Natural killer cell (primary cell): Measurements from ENCODE around the gene DYNC1LI1. TPM values are rescaled to one million over a fixed set of nuclear protein-coding genes. Genes with fewer than 3 reads are reported as not detected.
"Not testable (repeated sequence)": the region's sequence is repeated elsewhere in the genome, so short reads cannot be mapped to it uniquely, and the experiment has no call there.

Experiments used
- ATAC-seq, 3 donors: fragments of 150-1000 bp in 2 of 3; fragments of 200-7000 bp in 1 of 3; cut with Tn5 transposase; 1 replicate in 1 of 3; 2 replicates in 2 of 3; pipeline ENCODE4 v1.10.0; 2021; ENCODE audit warnings: mild to moderate bottlenecking in 2 of 3, moderate library complexity in 2 of 3
- DNase-seq, 2 donors: peaks; one replicate each; pipeline versions ENCODE4 v3.0.0 to v3.0.0-alpha.2; 2013 to 2021; ENCODE audit warnings: mixed read lengths in 1 of 2
- H3K27ac ChIP-seq: one replicate; pipeline ENCODE4 v1.5.1; 2013; ENCODE audit warnings: mild to moderate bottlenecking, low read length
- H3K27me3 ChIP-seq: one replicate; pipeline ENCODE4 v1.6.1; 2013; ENCODE audit warnings: low read length; ENCODE audit not compliant: control insufficient read depth, insufficient read depth
- H3K36me3 ChIP-seq: one replicate; pipeline ENCODE4 v1.6.1; 2013; ENCODE audit warnings: low read length; ENCODE audit not compliant: control insufficient read depth, insufficient read depth
- H3K4me1 ChIP-seq: one replicate; pipeline ENCODE4 v1.6.1; 2013; ENCODE audit warnings: low read length; ENCODE audit not compliant: control insufficient read depth, insufficient read depth
- H3K4me3 ChIP-seq: one replicate; pipeline ENCODE4 v1.5.1; 2013; ENCODE audit warnings: low read length
- H3K9me3 ChIP-seq: one replicate; pipeline ENCODE4 v1.6.1; 2013; ENCODE audit warnings: low read length; ENCODE audit not compliant: control insufficient read depth, insufficient read depth
- H3K27ac Mint-ChIP-seq, 2 donors: one replicate each; pipeline ENCODE4 v1.8.0; 2022; ENCODE audit warnings: mild to moderate bottlenecking in 2 of 2, mixed read lengths in 2 of 2, moderate library complexity in 1 of 2
- H3K27me3 Mint-ChIP-seq, 2 donors: one replicate each; pipeline ENCODE4 v1.8.0; 2022; ENCODE audit warnings: low read depth in 2 of 2, mixed read lengths in 2 of 2
- H3K36me3 Mint-ChIP-seq: one replicate; pipeline ENCODE4 v1.8.0; 2022; ENCODE audit warnings: mixed read lengths
- H3K4me1 Mint-ChIP-seq, 2 donors: one replicate each; pipeline ENCODE4 v1.8.0; 2022; ENCODE audit warnings: mixed read lengths in 2 of 2
- H3K4me3 Mint-ChIP-seq: one replicate; pipeline ENCODE4 v1.8.0; 2022; ENCODE audit warnings: mild to moderate bottlenecking, moderate library complexity, mixed read lengths
- H3K9me3 Mint-ChIP-seq, 2 donors: one replicate each; pipeline ENCODE4 v1.8.0; 2022; ENCODE audit warnings: mixed read lengths in 2 of 2
- CTCF ChIP-seq: fragments of 200-600 bp; IDR thresholded peaks from one replicate; pipeline ENCODE4 v1.8.0; 2022; ENCODE audit warnings: antibody characterized with exemption
- WGBS: methylation state at CpG from one replicate; pipeline ENCODE4 v1.1.7; 2013; ENCODE audit warnings: missing lambda C conversion rate; ENCODE audit not compliant: insufficient coverage; 5-methylcytosine and 5-hydroxymethylcytosine counted together
- intact Hi-C: fragments of 100-400 bp; cut with micrococcal nuclease; formaldehyde crosslinking; loops from one replicate; pipeline ENCODE4 v1.14.2; 2022
- total RNA-seq, 4 donors: library from RNA; stranded (reverse); fragments of 120-200 nt in 1 of 4; gene quantifications; one replicate each; pipeline versions ENCODE4 v1.2.3 to v1.2.4, GENCODE V29; 2013 to 2022

DYNC1LI1 gene
- total RNA-seq, 3 donors from 2014 or later (not counting 1 experiment from before 2014, with no cell fraction given), result 35.9 to 49.2 (median 39.9) TPM

GRCh38 chr3:32525720-32526119 is 44.9 kb downstream of the DYNC1LI1 start:
- Mint-ChIP-seq H3K4me1 (no peaks in the 10 kb centered on the region), H3K36me3 (no peaks in the 10 kb centered on the region), H3K27ac (no peak overlapping the region), H3K4me3 (no peak overlapping the region), H3K27me3 (no peaks in the 10 kb centered on the region), H3K9me3 (no peaks in the 10 kb centered on the region)
- ATAC-seq (no peak), DNase-seq (no peak)
- no peak for TF ChIP-seq CTCF
- peaks cover 45% of the 10 kb centered on the region for H3K36me3 ChIP-seq
- no peak overlapping the region for H3K27ac ChIP-seq
- no peaks in the 10 kb centered on the region for H3K4me1 ChIP-seq
- H3K9me3 ChIP-seq, result no peaks in the 10 kb centered on the region
- intact Hi-C loops, result no loop called here
- no peaks in the 10 kb centered on the region for H3K27me3 ChIP-seq
- no peak overlapping the region for H3K4me3 ChIP-seq

GRCh38 chr3:32522682-32523081 is 48.0 kb downstream of the DYNC1LI1 start:
- intact Hi-C loops, result no loop called here
- ATAC-seq (no peak), DNase-seq (no peak)
- WGBS, result 96% methylated on average over 7 of the region's 7 CpGs
- H3K27me3 ChIP-seq, result no peaks in the 10 kb centered on the region
- Mint-ChIP-seq H3K4me3 (no peak overlapping the region), H3K9me3 (no peaks in the 10 kb centered on the region), H3K27ac (no peak overlapping the region), H3K36me3 (no peaks in the 10 kb centered on the region), H3K4me1 (no peaks in the 10 kb centered on the region), H3K27me3 (no peaks in the 10 kb centered on the region)
- TF ChIP-seq CTCF, result no peak
- no peak overlapping the region for H3K27ac ChIP-seq
- H3K36me3 ChIP-seq, result peaks cover 24% of the 10 kb centered on the region
- H3K4me3 ChIP-seq, result no peak overlapping the region
- no peaks in the 10 kb centered on the region for H3K4me1 ChIP-seq
- H3K9me3 ChIP-seq, result no peaks in the 10 kb centered on the region

GRCh38 chr3:32518921-32519320 is 51.7 kb downstream of the DYNC1LI1 start:
- H3K4me1 Mint-ChIP-seq, H3K36me3 Mint-ChIP-seq, ATAC-seq, H3K27ac Mint-ChIP-seq, intact Hi-C loops, H3K36me3 ChIP-seq, H3K27me3 Mint-ChIP-seq, H3K4me1 ChIP-seq, H3K27ac ChIP-seq, DNase-seq, H3K9me3 Mint-ChIP-seq, H3K9me3 ChIP-seq, H3K4me3 ChIP-seq, H3K4me3 Mint-ChIP-seq, H3K27me3 ChIP-seq: not testable (repeated sequence)
- WGBS, result 96% methylated on average over 4 of the region's 5 CpGs

GRCh38 chr3:32516751-32517150 is 53.9 kb downstream of the DYNC1LI1 start:
- H3K4me1 Mint-ChIP-seq, DNase-seq, H3K27me3 ChIP-seq, H3K36me3 Mint-ChIP-seq, H3K36me3 ChIP-seq, intact Hi-C loops, H3K9me3 ChIP-seq, H3K4me1 ChIP-seq, ATAC-seq, H3K27me3 Mint-ChIP-seq, H3K9me3 Mint-ChIP-seq: not testable (repeated sequence)
- peak overlapping the region; percentile 18 for H3K4me3 ChIP-seq
- peak overlapping the region; percentile 44 for H3K27ac ChIP-seq
- WGBS, result 69% methylated on average over 9 of the region's 9 CpGs
- Mint-ChIP-seq H3K27ac (peak overlapping the region in 1 of 2 donors; percentile 79), H3K4me3 (peak overlapping the region; percentile 61)

GRCh38 chr3:32511005-32511404 is 59.7 kb downstream of the DYNC1LI1 start:
- H3K9me3 Mint-ChIP-seq, result no peaks in the 10 kb centered on the region
- 83% methylated on average over 2 of the region's 2 CpGs for WGBS
- no peak for TF ChIP-seq CTCF
- Histone ChIP-seq H3K4me1 (no peaks in the 10 kb centered on the region), H3K27ac (no peak overlapping the region), H3K36me3 (no peaks in the 10 kb centered on the region), H3K27me3 (no peaks in the 10 kb centered on the region), H3K4me3 (no peak overlapping the region), H3K9me3 (no peaks in the 10 kb centered on the region)
- DNase-seq (no peak), ATAC-seq (no peak)
- H3K36me3 Mint-ChIP-seq, result no peaks in the 10 kb centered on the region
- H3K27ac Mint-ChIP-seq, result no peak overlapping the region
- H3K27me3 Mint-ChIP-seq, result no peaks in the 10 kb centered on the region
- H3K4me1 Mint-ChIP-seq, result peaks cover 0 to 3% of the 10 kb centered on the region in 2 donors
- no peak overlapping the region for H3K4me3 Mint-ChIP-seq
- intact Hi-C loops, result loop anchor here (5.0 kb wide), 3 partner anchors 271 to 561 kb away; no protein-coding TSS in a partner anchor
